Esophagus squamous epithelium (tissue), 4 donors: Measurements from ENCODE around the gene ELOA2.
"Not testable (repeated sequence)": the region's sequence is repeated elsewhere in the genome, so short reads cannot be mapped to it uniquely, and the experiment has no call there.

ENCODE experiments used
- CTCF ChIP-seq, 6 experiments: fragments of 450-650 bp in 4 of 6; fragments of 200-600 bp in 2 of 6; sonication (generic) in 2 of 6; IDR thresholded peaks; one replicate each; pipeline ENCODE4 v1.5.1; 2016 to 2019; ENCODE audit warnings: antibody characterized with exemption in 6 of 6, mild to moderate bottlenecking in 4 of 6, moderate library complexity in 4 of 6
- POLR2A ChIP-seq, 4 donors: fragments of 450-650 bp; IDR thresholded peaks; one replicate each; pipeline ENCODE4 v1.6.1; 2017; ENCODE audit warnings: antibody characterized with exemption in 4 of 4, mild to moderate bottlenecking in 4 of 4, moderate library complexity in 3 of 4

DNA sequence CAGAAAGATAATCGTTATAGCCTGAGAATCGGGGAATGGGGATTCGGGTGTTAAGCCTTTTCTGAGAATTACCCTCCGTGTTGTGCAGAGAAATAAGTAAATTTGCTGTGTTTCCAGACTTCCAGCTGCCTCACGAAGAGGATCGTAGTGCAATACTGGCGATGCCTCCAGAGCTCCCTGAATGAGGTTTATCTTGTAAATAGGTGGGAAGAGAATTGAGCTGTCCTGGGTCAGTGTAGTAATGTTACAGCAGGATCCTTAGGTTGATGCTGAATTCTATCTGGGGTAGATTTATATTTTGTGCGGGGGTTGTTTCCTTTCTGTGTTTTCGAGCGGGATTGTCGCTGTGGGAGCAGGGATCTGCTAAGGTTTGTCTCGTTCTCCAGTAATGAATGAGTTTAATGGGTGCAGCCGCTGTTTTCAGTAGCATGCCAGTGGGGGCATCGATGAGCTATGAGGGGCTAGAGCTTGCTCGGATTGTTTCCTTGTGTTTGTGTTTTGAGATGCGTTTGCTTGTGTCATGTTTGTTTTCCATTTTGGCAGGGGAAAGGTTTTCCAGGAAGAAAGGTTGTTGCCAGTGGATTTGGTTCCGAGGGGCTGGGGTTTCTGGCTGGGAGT, 9.8 kb downstream of the ELOA2 start:
- TF ChIP-seq POLR2A, CTCF (IDR thresholded peaks at IDR 0.05): not testable (repeated sequence)
